GM06990 (cell line): ENCODE measurements around the gene APC2.

ENCODE experiments used
- DNase-seq: peaks from one replicate; pipeline ENCODE4 v3.0.0-alpha.2; 2011; ENCODE audit not compliant: insufficient read length; ENCODE audit errors: extremely low read depth
- H3K27me3 ChIP-seq: replicated peaks from 2 replicates; pipeline ENCODE4 v1.6.0; 2011; ENCODE audit warnings: low read length; ENCODE audit not compliant: control insufficient read depth, insufficient read depth
- H3K36me3 ChIP-seq: 2 replicates; pipeline ENCODE4 v1.5.1; 2011; ENCODE audit warnings: low read length; ENCODE audit not compliant: control insufficient read depth, insufficient read depth
- H3K4me3 ChIP-seq: replicated peaks from 2 replicates; pipeline ENCODE4 v1.5.1; 2011; ENCODE audit warnings: low read depth, mild to moderate bottlenecking, control low read depth, low read length
- TF ChIP-seq, protein P1 (sequence below): IDR thresholded peaks from 2 replicates; pipeline ENCODE4 v1.5.1; 2011; ENCODE audit warnings: low read length, control low read depth, mild to moderate bottlenecking, inconsistent platforms; ENCODE audit not compliant: insufficient read depth, poor library complexity, severe bottlenecking

The APC2 gene

DNA sequence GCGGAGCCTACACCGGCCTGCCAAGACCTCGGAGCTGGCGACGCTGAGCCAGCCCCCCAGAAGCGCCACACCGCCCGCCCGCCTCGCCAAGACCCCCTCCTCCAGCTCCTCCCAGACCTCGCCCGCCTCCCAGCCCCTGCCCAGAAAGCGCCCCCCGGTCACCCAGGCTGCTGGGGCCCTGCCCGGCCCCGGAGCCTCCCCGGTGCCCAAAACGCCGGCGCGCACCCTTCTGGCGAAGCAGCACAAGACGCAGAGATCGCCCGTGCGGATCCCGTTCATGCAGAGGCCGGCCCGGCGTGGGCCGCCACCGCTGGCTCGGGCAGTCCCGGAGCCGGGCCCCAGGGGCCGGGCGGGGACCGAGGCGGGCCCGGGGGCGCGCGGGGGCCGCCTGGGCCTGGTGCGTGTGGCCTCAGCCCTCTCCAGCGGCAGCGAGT is 18.9 kb downstream of the APC2 start:
- H3K36me3 ChIP-seq = no peaks in the 10 kb centered on the region; the same call in 1 of the 2 replicates
- DNase-seq = peak; percentile 33
- TF ChIP-seq, protein P1, sequence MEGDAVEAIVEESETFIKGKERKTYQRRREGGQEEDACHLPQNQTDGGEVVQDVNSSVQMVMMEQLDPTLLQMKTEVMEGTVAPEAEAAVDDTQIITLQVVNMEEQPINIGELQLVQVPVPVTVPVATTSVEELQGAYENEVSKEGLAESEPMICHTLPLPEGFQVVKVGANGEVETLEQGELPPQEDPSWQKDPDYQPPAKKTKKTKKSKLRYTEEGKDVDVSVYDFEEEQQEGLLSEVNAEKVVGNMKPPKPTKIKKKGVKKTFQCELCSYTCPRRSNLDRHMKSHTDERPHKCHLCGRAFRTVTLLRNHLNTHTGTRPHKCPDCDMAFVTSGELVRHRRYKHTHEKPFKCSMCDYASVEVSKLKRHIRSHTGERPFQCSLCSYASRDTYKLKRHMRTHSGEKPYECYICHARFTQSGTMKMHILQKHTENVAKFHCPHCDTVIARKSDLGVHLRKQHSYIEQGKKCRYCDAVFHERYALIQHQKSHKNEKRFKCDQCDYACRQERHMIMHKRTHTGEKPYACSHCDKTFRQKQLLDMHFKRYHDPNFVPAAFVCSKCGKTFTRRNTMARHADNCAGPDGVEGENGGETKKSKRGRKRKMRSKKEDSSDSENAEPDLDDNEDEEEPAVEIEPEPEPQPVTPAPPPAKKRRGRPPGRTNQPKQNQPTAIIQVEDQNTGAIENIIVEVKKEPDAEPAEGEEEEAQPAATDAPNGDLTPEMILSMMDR = no peak
- no peak overlapping the region for H3K4me3 ChIP-seq
- no peaks in the 10 kb centered on the region; the same call in 1 of the 2 replicates for H3K27me3 ChIP-seq

DNA sequence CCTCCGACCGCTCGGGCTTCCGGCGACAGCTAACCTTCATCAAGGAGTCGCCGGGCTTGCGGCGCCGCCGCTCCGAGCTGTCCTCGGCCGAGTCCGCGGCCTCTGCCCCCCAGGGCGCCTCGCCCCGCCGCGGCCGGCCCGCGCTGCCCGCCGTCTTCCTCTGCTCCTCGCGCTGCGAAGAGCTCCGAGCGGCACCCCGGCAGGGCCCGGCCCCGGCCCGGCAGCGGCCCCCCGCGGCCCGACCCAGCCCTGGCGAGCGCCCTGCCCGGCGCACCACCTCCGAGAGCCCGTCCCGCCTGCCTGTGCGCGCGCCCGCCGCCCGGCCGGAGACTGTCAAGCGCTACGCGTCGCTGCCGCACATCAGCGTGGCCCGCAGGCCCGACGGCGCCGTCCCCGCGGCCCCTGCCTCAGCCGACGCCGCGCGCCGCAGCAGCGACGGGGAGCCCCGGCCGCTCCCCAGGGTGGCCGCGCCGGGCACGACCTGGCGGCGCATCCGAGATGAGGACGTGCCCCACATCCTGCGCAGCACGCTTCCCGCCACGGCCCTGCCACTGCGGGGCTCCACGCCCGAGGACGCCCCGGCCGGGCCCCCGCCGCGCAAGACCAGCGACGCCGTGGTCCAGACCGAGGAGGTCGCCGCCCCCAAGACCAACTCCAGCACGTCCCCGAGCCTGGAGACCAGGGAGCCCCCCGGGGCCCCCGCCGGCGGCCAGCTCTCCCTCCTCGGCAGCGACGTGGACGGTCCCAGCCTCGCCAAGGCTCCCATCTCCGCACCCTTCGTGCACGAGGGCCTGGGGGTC is 19.5 kb downstream of the APC2 start:
- Histone ChIP-seq H3K27me3 (no peaks in the 10 kb centered on the region; the same call in 1 of the 2 replicates), H3K36me3 (peaks cover under 1% of the 10 kb centered on the region), H3K4me3 (no peak overlapping the region)
- TF ChIP-seq, protein P1 = no peak
- peak; percentile 23 for DNase-seq

DNA sequence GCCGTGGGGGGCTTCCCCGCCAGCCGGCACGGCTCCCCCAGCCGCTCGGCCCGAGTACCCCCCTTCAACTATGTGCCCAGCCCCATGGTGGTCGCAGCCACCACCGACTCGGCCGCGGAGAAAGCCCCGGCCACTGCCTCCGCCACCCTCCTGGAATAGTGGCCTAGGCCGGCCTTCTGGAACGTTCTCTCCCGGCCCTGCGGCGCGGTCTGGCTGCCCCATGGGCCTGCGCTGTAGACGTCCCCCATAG is 20.1 kb downstream of the APC2 start:
- Histone ChIP-seq H3K4me3 (no peak overlapping the region), H3K36me3 (peaks cover 2% of the 10 kb centered on the region), H3K27me3 (no peaks in the 10 kb centered on the region; the same call in 1 of the 2 replicates)
- no peak for DNase-seq
- TF ChIP-seq, protein P1 = no peak

DNA sequence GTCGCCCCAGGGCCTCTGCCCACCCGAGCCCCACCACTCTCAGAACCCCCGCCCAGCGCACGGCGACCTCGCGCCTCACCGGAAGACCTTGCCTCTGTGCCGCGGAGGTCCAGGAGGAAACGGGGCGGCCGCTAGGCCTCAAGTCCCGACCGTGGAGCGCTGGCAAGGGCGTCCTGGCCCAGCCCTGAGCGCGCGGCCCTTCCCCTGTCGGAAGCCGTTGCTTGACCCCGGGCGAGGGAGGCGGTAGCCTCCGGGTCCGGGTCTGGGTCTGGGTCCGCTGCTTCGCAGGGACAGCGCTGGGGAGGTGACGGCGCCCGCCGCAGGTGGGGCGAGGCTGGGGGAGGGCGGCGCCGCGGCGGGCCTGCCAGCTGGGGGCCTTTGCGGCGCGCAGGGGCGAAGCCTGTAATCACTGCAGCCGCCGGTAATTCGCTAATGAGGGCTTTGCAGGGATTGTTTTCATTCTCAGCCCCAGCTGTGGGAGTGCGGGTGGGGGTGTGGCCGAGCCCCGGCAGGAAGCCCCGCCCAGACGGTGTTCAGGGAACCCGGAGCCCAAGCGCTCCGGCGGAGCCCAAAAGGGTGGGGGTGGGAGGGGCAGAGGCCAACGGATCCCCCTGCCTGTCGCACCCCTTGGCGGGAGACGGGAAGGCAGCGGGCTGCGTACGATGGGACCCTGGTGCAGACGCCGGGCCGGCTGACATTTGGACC is 20.5 kb downstream of the APC2 start:
- peak; percentile 51 for DNase-seq
- TF ChIP-seq, protein P1 = no peak
- Histone ChIP-seq H3K4me3 (peak overlapping the region; percentile 31), H3K36me3 (peaks cover 2% of the 10 kb centered on the region), H3K27me3 (no peaks in the 10 kb centered on the region; the same call in 1 of the 2 replicates)

DNA sequence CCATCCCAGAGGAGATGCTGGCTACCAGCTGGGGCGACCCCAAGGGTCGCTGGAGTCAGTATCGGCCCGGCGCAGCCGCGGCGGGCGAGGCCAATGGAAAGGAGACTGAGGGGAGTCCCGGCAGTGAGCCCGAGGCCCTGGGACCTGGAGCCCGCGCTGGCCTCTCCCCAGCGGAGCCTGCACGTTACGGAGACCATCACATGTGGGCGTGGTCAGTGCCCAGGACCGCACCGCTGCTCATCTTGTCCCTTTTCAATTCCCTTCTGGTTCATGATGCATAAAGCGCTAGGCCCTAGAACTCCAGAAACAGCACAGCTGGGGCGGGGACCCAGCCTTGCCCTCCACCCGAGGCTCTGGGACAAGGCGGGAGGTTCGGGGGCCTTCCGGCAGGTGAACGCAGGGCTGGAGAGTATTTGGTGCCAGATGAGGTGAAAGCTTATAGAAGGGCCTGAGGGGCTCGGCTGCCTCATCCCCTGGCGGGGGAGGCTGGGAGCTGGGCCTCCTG is 21.1 kb downstream of the APC2 start:
- Histone ChIP-seq H3K27me3 (no peaks in the 10 kb centered on the region; the same call in 1 of the 2 replicates), H3K4me3 (peak overlapping the region; percentile 31), H3K36me3 (peaks cover 6% of the 10 kb centered on the region)
- TF ChIP-seq, protein P1 = no peak
- DNase-seq = peak; percentile 34
